NK-92 (cell line): ENCODE measurements around the gene GPR37L1.
"Not testable (repeated sequence)": the region's sequence is repeated elsewhere in the genome, so short reads cannot be mapped to it uniquely, and the experiment has no call there.

Experiments used
- DNase-seq: peaks from one replicate; lab custom pipeline; 2025; ENCODE audit not compliant: unreplicated experiment; lab: John Stamatoyannopoulos, UW

Gene GPR37L1

GRCh38 chr1:202167054-202167453, 44.3 kb downstream of the GPR37L1 start:
- not testable (repeated sequence) for DNase-seq

GRCh38 chr1:202167708-202168415, 45.1 kb downstream of the GPR37L1 start:
- no peak for DNase-seq

GRCh38 chr1:202168861-202169260, 46.1 kb downstream of the GPR37L1 start:
- no peak for DNase-seq

- DNase-seq, result no peak
Measured at GRCh38 chr1:202170726-202171125, 48.0 kb downstream of the GPR37L1 start.

- no peak for DNase-seq
Measured at GRCh38 chr1:202171292-202172014, 48.7 kb downstream of the GPR37L1 start.

GRCh38 chr1:202172015-202172355, 49.3 kb downstream of the GPR37L1 start:
- DNase-seq, result no peak

- DNase-seq, result no peak
Measured at GRCh38 chr1:202173993-202174392, 51.3 kb downstream of the GPR37L1 start.

- DNase-seq, result no peak
Measured at GRCh38 chr1:202176949-202177927, 54.5 kb downstream of the GPR37L1 start.

GRCh38 chr1:202179828-202180750, 57.4 kb downstream of the GPR37L1 start:
- no peak for DNase-seq

- DNase-seq, result not testable (repeated sequence)
Measured at GRCh38 chr1:202180751-202181139, 58.0 kb downstream of the GPR37L1 start.

- DNase-seq, result no peak
Measured at GRCh38 chr1:202181586-202181985, 58.9 kb downstream of the GPR37L1 start.

- DNase-seq, result no peak
Measured at GRCh38 chr1:202182040-202182877, 59.5 kb downstream of the GPR37L1 start.
